Measurements from ENCODE around the gene CD81. TPM values are rescaled to one million over a fixed set of nuclear protein-coding genes. Genes with fewer than 3 reads are reported as not detected.

Gene CD81
- total RNA-seq, 1 donor from 2014 or later: 347 TPM

- Mint-ChIP-seq H3K36me3 (ENCODE audit: unreplicated experiment) (no peaks in the 10 kb centered on the region), H3K4me1 (ENCODE audit: low read depth, unreplicated experiment) (peaks cover 18% of the 10 kb centered on the region), H3K27ac (ENCODE audit: unreplicated experiment) (no peak overlapping the region), H3K27me3 (ENCODE audit: unreplicated experiment) (peaks cover 11% of the 10 kb centered on the region), H3K4me3 (ENCODE audit: unreplicated experiment) (no peak overlapping the region), H3K9me3 (ENCODE audit: unreplicated experiment) (peaks cover 2% of the 10 kb centered on the region)
- TF ChIP-seq, protein P1, sequence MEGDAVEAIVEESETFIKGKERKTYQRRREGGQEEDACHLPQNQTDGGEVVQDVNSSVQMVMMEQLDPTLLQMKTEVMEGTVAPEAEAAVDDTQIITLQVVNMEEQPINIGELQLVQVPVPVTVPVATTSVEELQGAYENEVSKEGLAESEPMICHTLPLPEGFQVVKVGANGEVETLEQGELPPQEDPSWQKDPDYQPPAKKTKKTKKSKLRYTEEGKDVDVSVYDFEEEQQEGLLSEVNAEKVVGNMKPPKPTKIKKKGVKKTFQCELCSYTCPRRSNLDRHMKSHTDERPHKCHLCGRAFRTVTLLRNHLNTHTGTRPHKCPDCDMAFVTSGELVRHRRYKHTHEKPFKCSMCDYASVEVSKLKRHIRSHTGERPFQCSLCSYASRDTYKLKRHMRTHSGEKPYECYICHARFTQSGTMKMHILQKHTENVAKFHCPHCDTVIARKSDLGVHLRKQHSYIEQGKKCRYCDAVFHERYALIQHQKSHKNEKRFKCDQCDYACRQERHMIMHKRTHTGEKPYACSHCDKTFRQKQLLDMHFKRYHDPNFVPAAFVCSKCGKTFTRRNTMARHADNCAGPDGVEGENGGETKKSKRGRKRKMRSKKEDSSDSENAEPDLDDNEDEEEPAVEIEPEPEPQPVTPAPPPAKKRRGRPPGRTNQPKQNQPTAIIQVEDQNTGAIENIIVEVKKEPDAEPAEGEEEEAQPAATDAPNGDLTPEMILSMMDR (IDR thresholded peaks at IDR 0.05; ENCODE audit: partially characterized antibody, unreplicated experiment): no peak
- DNase-seq: no peak
Measured at GRCh38 chr11:2391181-2391975, 14.3 kb downstream of the CD81 start.

DNA sequence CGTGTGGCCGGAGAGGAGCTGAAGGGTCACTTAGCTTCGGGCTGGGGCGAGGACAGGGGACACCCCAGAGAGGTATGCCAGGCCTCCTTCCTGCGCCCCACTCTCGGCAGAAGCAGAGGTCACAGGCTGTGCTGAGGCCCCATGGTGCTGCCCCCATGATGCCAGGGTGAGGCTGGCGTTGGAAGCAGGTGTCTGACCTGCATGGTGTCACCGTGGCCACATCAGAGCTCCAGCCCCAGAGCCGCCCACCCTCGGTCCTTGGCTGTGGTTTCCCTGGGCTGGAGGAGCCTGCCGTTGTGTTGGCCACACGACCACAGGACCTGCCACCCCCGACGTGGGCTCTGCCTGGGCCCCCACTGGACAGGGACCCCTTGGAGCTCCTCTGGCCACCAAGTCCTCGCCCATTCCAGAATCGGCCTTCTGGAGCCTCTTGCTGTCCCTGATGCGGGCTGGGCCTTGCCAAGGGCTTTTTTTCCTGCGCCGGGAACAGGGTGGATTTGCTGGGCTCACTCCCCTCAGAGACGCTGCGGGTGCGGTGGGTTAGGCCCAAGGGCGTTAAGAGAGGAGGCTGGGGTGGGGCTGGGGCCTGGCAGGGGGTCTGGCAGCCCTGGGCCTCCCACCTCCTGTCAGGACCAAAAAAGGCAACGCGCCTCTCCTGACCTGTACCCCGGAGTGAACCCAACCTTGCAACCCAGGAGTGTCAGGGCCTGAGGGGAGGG lies 15.3 kb downstream of the CD81 start:
- DNase-seq: no peak
- Mint-ChIP-seq H3K27me3 (ENCODE audit: unreplicated experiment) (peaks cover 13% of the 10 kb centered on the region), H3K4me1 (ENCODE audit: low read depth, unreplicated experiment) (peaks cover 18% of the 10 kb centered on the region), H3K9me3 (ENCODE audit: unreplicated experiment) (peaks cover 4% of the 10 kb centered on the region), H3K36me3 (ENCODE audit: unreplicated experiment) (no peaks in the 10 kb centered on the region), H3K4me3 (ENCODE audit: unreplicated experiment) (no peak overlapping the region), H3K27ac (ENCODE audit: unreplicated experiment) (no peak overlapping the region)
- TF ChIP-seq, protein P1 (IDR thresholded peaks at IDR 0.05; ENCODE audit: partially characterized antibody, unreplicated experiment): no peak

DNA sequence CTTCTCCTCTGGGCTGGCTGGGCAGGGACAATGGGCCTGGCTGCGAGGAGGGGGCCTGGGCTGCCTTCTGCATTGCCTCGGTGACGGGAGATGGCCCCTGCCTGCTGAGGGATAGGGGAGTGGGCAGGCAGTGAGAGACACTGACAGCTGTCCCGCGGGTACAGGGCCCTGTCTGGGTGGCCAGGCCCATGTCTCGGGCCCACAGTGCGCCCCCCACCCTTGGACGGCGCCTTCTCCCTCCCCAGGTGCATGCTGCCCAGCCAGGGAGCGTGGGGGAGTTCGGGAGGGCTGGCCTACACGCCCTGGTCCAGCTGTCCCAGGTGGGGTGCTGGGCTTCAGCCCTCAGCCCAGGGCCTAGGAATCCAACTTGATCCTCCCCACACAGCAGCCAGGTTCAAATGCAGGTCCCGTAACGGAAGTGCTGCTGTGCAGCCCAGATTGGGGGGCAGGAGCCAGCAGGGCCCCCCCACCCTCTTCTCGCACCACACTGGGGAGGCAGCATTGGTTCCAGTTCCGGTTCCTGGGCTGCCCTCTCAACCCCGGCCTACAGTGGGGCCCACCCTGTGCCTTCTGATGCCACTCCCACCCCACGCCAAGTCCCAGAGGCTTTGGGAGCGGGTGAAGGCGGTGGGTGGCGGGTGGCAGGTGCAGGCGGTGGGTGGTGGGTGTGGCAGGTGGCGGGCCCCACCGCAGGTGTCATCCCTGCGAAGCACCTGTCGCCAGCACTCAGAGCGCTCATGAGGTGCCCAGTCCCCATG lies 16.2 kb downstream of the CD81 start:
- no peak overlapping the region for H3K4me3 Mint-ChIP-seq (ENCODE audit: unreplicated experiment)
- no peak overlapping the region for H3K27ac Mint-ChIP-seq (ENCODE audit: unreplicated experiment)
- TF ChIP-seq, protein P1 (IDR thresholded peaks at IDR 0.05; ENCODE audit: partially characterized antibody, unreplicated experiment): no peak
- H3K9me3 Mint-ChIP-seq (ENCODE audit: unreplicated experiment): peaks cover 4% of the 10 kb centered on the region
- H3K36me3 Mint-ChIP-seq (ENCODE audit: unreplicated experiment): no peaks in the 10 kb centered on the region
- H3K27me3 Mint-ChIP-seq (ENCODE audit: unreplicated experiment): peaks cover 13% of the 10 kb centered on the region
- DNase-seq: no peak
- H3K4me1 Mint-ChIP-seq (ENCODE audit: low read depth, unreplicated experiment): peaks cover 16% of the 10 kb centered on the region

GRCh38 chr11:2393941-2394817 lies 17.1 kb downstream of the CD81 start:
- no peak overlapping the region for H3K4me3 Mint-ChIP-seq (ENCODE audit: unreplicated experiment)
- H3K27ac Mint-ChIP-seq (ENCODE audit: unreplicated experiment): no peak overlapping the region
- H3K36me3 Mint-ChIP-seq (ENCODE audit: unreplicated experiment): no peaks in the 10 kb centered on the region
- no peak for DNase-seq
- H3K9me3 Mint-ChIP-seq (ENCODE audit: unreplicated experiment): peaks cover 7% of the 10 kb centered on the region
- TF ChIP-seq, protein P1 (IDR thresholded peaks at IDR 0.05; ENCODE audit: partially characterized antibody, unreplicated experiment): no peak
- peaks cover 16% of the 10 kb centered on the region for H3K4me1 Mint-ChIP-seq (ENCODE audit: low read depth, unreplicated experiment)
- H3K27me3 Mint-ChIP-seq (ENCODE audit: unreplicated experiment): peaks cover 12% of the 10 kb centered on the region

Data from glutamatergic neuron (in vitro differentiated cells).